Caco-2 (cell line): ENCODE results near the gene TTC7B. TPM values are rescaled to one million over a fixed set of nuclear protein-coding genes. Genes with fewer than 3 reads are reported as not detected.

Experiments used
- BruUV-seq: library from RNA; stranded (reverse); fragments of 400-500 nt; replicated peaks from 2 replicates; lab custom pipeline; 2021; lab: Mats Ljungman, UMichigan
- CTCF ChIA-PET: fragments of 300-600 bp; sonication (Branson Sonifier 250); formaldehyde crosslinking; loops from one replicate; lab custom pipeline; 2022; ENCODE audit warnings: antibody characterized with exemption; lab: Charles Lee
- POLR2A ChIA-PET: fragments of 300-600 bp; sonication (Branson Sonifier 250); formaldehyde crosslinking; loops from one replicate; lab custom pipeline; 2022; ENCODE audit warnings: antibody characterized with exemption; lab: Charles Lee
- DNase-seq, 2 experiments: peaks; one replicate each; pipeline versions ENCODE4 v3.0.0 to v3.0.0-alpha.2; 2020 to 2022
- H3K27me3 ChIP-seq: replicated peaks from 2 replicates; pipeline ENCODE4 v1.6.0; 2011; ENCODE audit warnings: low read length; ENCODE audit not compliant: control insufficient read depth, insufficient read depth
- H3K36me3 ChIP-seq: 2 replicates; pipeline ENCODE4 v1.5.1; 2011; ENCODE audit warnings: low read length; ENCODE audit not compliant: control insufficient read depth, insufficient read depth
- H3K4me1 ChIP-seq: fragments of 250-450 bp; sonication (Bioruptor Pico); 2 replicates; pipeline ENCODE4 v1.5.1; 2020; ENCODE audit warnings: mild to moderate bottlenecking
- H3K4me3 ChIP-seq: 2 replicates; pipeline ENCODE4 v1.5.1; 2011; ENCODE audit warnings: low read depth, mild to moderate bottlenecking, control low read depth, low read length
- H3K9me3 ChIP-seq: fragments of 250-450 bp; sonication (Bioruptor Pico); 2 replicates; pipeline ENCODE4 v1.5.1; 2020; ENCODE audit warnings: mild to moderate bottlenecking, moderate library complexity
- H3K27ac Mint-ChIP-seq: one replicate; pipeline ENCODE4 v1.8.0; 2022; ENCODE audit warnings: mixed read lengths; ENCODE audit not compliant: unreplicated experiment
- H3K27me3 Mint-ChIP-seq: one replicate; pipeline ENCODE4 v1.8.0; 2022; ENCODE audit warnings: mixed read lengths; ENCODE audit not compliant: insufficient read depth, unreplicated experiment
- H3K36me3 Mint-ChIP-seq: one replicate; pipeline ENCODE4 v1.8.0; 2022; ENCODE audit warnings: mild to moderate bottlenecking, mixed read lengths; ENCODE audit not compliant: insufficient read depth, unreplicated experiment
- H3K4me1 Mint-ChIP-seq: one replicate; pipeline ENCODE4 v1.8.0; 2022; ENCODE audit warnings: low read depth, mixed read lengths; ENCODE audit not compliant: unreplicated experiment
- H3K4me3 Mint-ChIP-seq: one replicate; pipeline ENCODE4 v1.8.0; 2022; ENCODE audit warnings: mild to moderate bottlenecking, moderate library complexity, mixed read lengths; ENCODE audit not compliant: unreplicated experiment
- H3K9me3 Mint-ChIP-seq: one replicate; pipeline ENCODE4 v1.8.0; 2022; ENCODE audit warnings: mixed read lengths; ENCODE audit not compliant: unreplicated experiment
- intact Hi-C: fragments of 100-400 bp; cut with micrococcal nuclease; formaldehyde crosslinking; loops from one replicate; pipeline ENCODE4 v1.10.0; 2022; ENCODE audit not compliant: unreplicated experiment
- total RNA-seq: library from RNA; stranded (reverse); gene quantifications from 2 replicates; pipeline ENCODE4 v1.2.3, GENCODE V29; 2022
- TF ChIP-seq, protein P1 (sequence below), 2 experiments: fragments of 200-600 bp in 1 of 2; IDR thresholded peaks; 1 replicate in 1 of 2; 2 replicates in 1 of 2; pipeline versions ENCODE4 v1.5.1 to v1.8.0; 2011 to 2022; ENCODE audit warnings: antibody characterized with exemption in 1 of 2, control low read depth in 1 of 2, inconsistent platforms in 1 of 2, low read depth in 1 of 2, low read length in 1 of 2, mild to moderate bottlenecking in 1 of 2, moderate library complexity in 1 of 2; ENCODE audit not compliant: insufficient read depth in 1 of 2, severe bottlenecking in 1 of 2, unreplicated experiment in 1 of 2

TTC7B gene
- total RNA-seq, 1 experiment from 2014 or later = 28.5 TPM

DNA sequence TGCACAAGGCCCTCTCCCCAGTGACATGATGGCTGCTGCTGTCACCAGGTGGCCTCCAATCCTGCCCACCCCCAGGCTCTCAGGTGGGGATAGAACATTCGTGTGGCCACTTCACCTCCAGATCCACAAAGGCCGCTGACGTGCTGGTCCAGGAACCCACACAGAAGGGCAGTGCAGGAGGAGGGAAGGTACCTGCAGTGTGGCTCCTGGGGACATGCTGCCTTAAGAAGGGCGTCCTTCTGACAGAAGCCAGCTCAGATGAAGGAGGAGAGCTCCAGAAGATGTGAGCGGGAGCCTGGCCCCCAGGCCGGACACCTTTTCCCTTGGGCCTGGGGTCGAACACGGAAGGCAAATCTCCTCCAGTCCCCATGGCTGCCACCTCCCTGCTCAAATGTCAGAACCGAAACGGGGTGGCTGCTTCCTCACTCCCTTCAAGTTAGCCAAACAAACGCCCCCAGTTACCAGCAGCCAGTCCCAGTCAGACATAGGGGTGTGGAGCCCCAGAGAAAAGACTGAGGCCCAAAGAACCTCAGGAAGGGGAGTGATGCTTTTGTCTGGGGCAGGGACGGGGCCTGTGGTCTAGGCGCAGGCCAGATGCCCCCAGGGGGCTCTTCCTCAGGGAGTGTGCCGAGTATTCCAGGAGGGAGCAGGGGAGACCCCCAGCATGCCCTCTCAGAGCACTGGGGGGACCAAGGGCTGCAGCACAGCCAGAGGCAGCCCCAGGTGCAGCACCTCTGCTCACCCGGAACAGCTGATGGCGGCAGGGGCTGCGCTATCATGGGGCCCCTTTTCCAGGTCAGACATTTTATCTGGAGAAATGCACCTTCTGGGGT, 263.5 kb downstream of the TTC7B start:
- intact Hi-C loops = loop anchor here (5.0 kb wide), 1 partner anchor 155 kb away; the partner anchor contains the start of gene CALM1
- no peak for DNase-seq
- Histone ChIP-seq H3K36me3 (no peaks in the 10 kb centered on the region), H3K4me1 (peaks cover 28% of the 10 kb centered on the region), H3K27me3 (no peaks in the 10 kb centered on the region), H3K9me3 (no peaks in the 10 kb centered on the region), H3K4me3 (no peak overlapping the region)
- Mint-ChIP-seq H3K36me3 (no peaks in the 10 kb centered on the region), H3K27ac (no peak overlapping the region), H3K9me3 (no peaks in the 10 kb centered on the region), H3K4me3 (no peak overlapping the region), H3K4me1 (peaks cover 10% of the 10 kb centered on the region), H3K27me3 (no peaks in the 10 kb centered on the region)
- ChIA-PET CTCF (interaction anchor here (0.9 to 1.4 kb wide), 2 partner anchors 146 to 153 kb away, joined by 3 to 5 read pairs; no protein-coding TSS in a partner anchor), POLR2A (no interaction called here)
- TF ChIP-seq, protein P1, sequence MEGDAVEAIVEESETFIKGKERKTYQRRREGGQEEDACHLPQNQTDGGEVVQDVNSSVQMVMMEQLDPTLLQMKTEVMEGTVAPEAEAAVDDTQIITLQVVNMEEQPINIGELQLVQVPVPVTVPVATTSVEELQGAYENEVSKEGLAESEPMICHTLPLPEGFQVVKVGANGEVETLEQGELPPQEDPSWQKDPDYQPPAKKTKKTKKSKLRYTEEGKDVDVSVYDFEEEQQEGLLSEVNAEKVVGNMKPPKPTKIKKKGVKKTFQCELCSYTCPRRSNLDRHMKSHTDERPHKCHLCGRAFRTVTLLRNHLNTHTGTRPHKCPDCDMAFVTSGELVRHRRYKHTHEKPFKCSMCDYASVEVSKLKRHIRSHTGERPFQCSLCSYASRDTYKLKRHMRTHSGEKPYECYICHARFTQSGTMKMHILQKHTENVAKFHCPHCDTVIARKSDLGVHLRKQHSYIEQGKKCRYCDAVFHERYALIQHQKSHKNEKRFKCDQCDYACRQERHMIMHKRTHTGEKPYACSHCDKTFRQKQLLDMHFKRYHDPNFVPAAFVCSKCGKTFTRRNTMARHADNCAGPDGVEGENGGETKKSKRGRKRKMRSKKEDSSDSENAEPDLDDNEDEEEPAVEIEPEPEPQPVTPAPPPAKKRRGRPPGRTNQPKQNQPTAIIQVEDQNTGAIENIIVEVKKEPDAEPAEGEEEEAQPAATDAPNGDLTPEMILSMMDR (IDR thresholded peaks at IDR 0.05; ENCODE audit: insufficient read depth in 1 of 2, low read depth in 1 of 2, low read length in 1 of 2, severe bottlenecking in 1 of 2, unreplicated experiment in 1 of 2) = no peak
- no TSS peak for BruUV-seq

DNA sequence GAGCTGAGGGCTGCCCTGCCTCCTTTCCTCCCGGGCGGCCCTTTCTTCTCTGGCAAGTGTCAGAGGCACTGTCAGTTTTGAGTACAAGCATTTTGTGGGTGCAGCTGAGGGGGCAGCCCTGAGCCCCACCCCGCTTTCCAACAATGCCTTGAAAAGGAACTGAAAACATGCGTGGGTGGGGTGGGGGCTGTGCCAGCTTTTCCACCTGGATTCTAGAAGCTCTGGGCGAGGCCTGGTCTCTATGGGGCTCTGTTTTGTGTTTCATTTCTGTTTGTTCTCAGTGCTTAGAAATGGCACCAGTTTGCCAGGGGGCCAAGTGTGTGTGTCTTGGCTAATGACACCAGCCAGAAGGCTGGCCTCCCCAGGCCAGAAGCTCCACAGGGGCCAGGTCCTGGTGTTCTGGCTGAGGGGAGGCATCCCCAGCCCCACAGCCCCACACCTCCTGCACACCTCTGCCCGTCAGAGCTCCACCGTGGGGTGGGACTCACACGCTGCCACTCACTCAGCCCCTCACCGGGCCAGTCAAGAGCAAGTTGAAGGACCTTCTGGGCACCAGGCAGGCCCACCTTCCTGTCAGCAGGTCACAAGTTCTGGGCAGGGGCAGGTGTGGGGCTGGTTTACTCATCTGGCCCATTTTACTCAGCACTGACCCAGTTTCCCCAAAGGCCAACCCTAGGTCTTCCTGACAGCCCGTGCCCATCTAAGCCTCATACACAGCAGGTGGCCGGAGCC, 264.3 kb downstream of the TTC7B start:
- Mint-ChIP-seq H3K27me3 (no peaks in the 10 kb centered on the region), H3K9me3 (no peaks in the 10 kb centered on the region), H3K27ac (no peak overlapping the region), H3K4me3 (no peak overlapping the region), H3K4me1 (peaks cover 10% of the 10 kb centered on the region), H3K36me3 (no peaks in the 10 kb centered on the region)
- intact Hi-C loops = loop anchor here (5.0 kb wide), 1 partner anchor 155 kb away; the partner anchor contains the start of gene CALM1
- Histone ChIP-seq H3K36me3 (no peaks in the 10 kb centered on the region), H3K27me3 (no peaks in the 10 kb centered on the region), H3K9me3 (no peaks in the 10 kb centered on the region), H3K4me3 (no peak overlapping the region), H3K4me1 (peaks cover 26% of the 10 kb centered on the region)
- ChIA-PET CTCF (no interaction called here), POLR2A (no interaction called here)
- DNase-seq = no peak
- BruUV-seq = no TSS peak
- TF ChIP-seq, protein P1 (IDR thresholded peaks at IDR 0.05; ENCODE audit: insufficient read depth in 1 of 2, low read depth in 1 of 2, low read length in 1 of 2, severe bottlenecking in 1 of 2, unreplicated experiment in 1 of 2) = no peak

DNA sequence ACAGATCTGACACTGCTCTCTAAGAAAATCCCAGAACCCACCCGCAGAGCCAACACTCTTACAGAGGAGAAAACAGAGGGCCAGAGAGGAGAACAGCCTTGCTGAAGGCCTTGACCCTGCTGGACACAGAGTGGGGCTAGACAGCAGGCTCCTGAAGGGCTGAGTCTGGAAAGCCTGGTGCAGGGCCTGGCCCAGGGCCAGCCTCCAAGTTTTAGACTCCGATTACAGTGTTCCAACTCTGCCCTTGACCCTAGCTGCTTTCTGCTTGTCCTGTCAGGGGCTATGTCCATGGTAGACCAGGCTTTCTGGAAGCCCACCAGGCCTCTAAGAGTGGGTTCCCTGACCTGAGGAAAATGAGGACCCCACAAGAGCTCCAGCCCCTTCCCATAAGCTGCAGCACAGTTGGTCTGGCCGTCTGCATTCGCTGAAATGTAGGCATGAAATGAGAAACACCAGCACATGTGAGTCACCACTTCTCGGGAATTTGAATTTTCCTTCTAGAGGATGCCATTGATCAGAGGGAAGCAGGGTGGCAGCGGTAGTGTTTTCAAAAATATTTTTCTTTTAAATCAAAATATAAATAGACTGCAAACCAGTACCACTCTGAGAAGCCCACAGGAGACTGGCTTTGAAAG, 265.0 kb downstream of the TTC7B start:
- no peak overlapping the region for H3K27ac Mint-ChIP-seq
- DNase-seq = no peak
- CTCF ChIA-PET = no interaction called here
- TF ChIP-seq, protein P1 (IDR thresholded peaks at IDR 0.05; ENCODE audit: insufficient read depth in 1 of 2, low read depth in 1 of 2, low read length in 1 of 2, severe bottlenecking in 1 of 2, unreplicated experiment in 1 of 2) = no peak
- Histone ChIP-seq H3K27me3 (no peaks in the 10 kb centered on the region), H3K4me3 (no peak overlapping the region), H3K9me3 (no peaks in the 10 kb centered on the region), H3K4me1 (peaks cover 19% of the 10 kb centered on the region), H3K36me3 (no peaks in the 10 kb centered on the region)
- POLR2A ChIA-PET = no interaction called here
- intact Hi-C loops = loop anchor here (5.0 kb wide), 1 partner anchor 154 kb away; the partner anchor contains the start of gene CALM1
- H3K9me3 Mint-ChIP-seq = no peaks in the 10 kb centered on the region
- BruUV-seq = no TSS peak
- H3K4me3 Mint-ChIP-seq = no peak overlapping the region
- no peaks in the 10 kb centered on the region for H3K36me3 Mint-ChIP-seq
- no peaks in the 10 kb centered on the region for H3K27me3 Mint-ChIP-seq
- peaks cover 10% of the 10 kb centered on the region for H3K4me1 Mint-ChIP-seq
